GM12878 (cell line): Measurements from ENCODE around the gene PPME1. TPM values are rescaled to one million over a fixed set of nuclear protein-coding genes. Genes with fewer than 3 reads are reported as not detected.

Source experiments
- ATAC-seq: fragments of 200-7000 bp; cut with Tn5 transposase; 3 replicates; pipeline ENCODE4 v1.9.1; 2020; ENCODE audit warnings: mild to moderate bottlenecking, moderate library complexity
- BruUV-seq: library from RNA; stranded (reverse); fragments of 400-500 nt; replicated peaks from 2 replicates; lab custom pipeline; 2021; lab: Mats Ljungman, UMichigan
- CTCF ChIA-PET: fragments of 300-600 bp; sonication (Branson Sonifier 250); formaldehyde crosslinking; extraction: SDS; loops from one replicate; lab custom pipeline; 2021; ENCODE audit warnings: inconsistent platforms; lab: Yijun Ruan, JAX
- POLR2A ChIA-PET: fragments of 350-600 bp; formaldehyde crosslinking; extraction: SDS; loops from one replicate; lab custom pipeline; 2021; ENCODE audit warnings: inconsistent platforms; lab: Charles Lee
- RAD21 ChIA-PET: fragments of 300-600 bp; sonication (Branson Sonifier 250); formaldehyde crosslinking; loops from one replicate; lab custom pipeline; 2023; ENCODE audit warnings: antibody characterized with exemption; ENCODE audit not compliant: unreplicated experiment; lab: Charles Lee
- SMC1A ChIA-PET: fragments of 300-600 bp; sonication (Branson Sonifier 250); formaldehyde crosslinking; loops from one replicate; lab custom pipeline; 2023; ENCODE audit not compliant: unreplicated experiment, uncharacterized antibody; lab: Charles Lee
- DNase-seq: peaks from one replicate; pipeline ENCODE4 v3.0.0-alpha.2; 2011; ENCODE audit warnings: low read depth, low spot score
- FAIRE-seq: peaks from 3 replicates; lab custom pipeline; 2011; peaks lifted over from hg19 to GRCh38; lab: Jason Lieb, UNC
- H2AFZ ChIP-seq: 2 replicates; pipeline ENCODE4 v1.6.0; 2011; ENCODE audit warnings: low read depth, low read length, control low read depth; ENCODE audit not compliant: control insufficient read depth
- H3K27ac ChIP-seq: 2 replicates; pipeline ENCODE4 v1.5.1; 2011; ENCODE audit warnings: control low read depth; ENCODE audit not compliant: control insufficient read depth, insufficient read depth
- H3K27me3 ChIP-seq, 2 experiments: replicated peaks in 1 of 2; 2 replicates each; pipeline versions ENCODE4 v1.6.0 to v1.6.1; 2011; ENCODE audit warnings: low read length in 1 of 2; ENCODE audit not compliant: control insufficient read depth in 2 of 2, insufficient read depth in 2 of 2
- H3K36me3 ChIP-seq, 2 experiments: 2 replicates each; pipeline ENCODE4 v1.5.1; 2011; ENCODE audit warnings: low read length in 1 of 2; ENCODE audit not compliant: control insufficient read depth in 2 of 2, insufficient read depth in 2 of 2
- H3K4me1 ChIP-seq: 2 replicates; pipeline ENCODE4 v1.6.1; 2011; ENCODE audit warnings: mild to moderate bottlenecking, low read length, moderate library complexity, mixed read lengths; ENCODE audit not compliant: control insufficient read depth, insufficient read depth
- H3K4me2 ChIP-seq: 2 replicates; pipeline ENCODE4 v1.6.0; 2011; ENCODE audit warnings: control low read depth; ENCODE audit not compliant: control insufficient read depth, insufficient read depth
- H3K4me3 ChIP-seq: fragments of 200-600 bp; sonication (generic); 2 replicates; pipeline ENCODE4 v1.5.1; 2016
- H3K79me2 ChIP-seq: 2 replicates; pipeline ENCODE4 v1.6.0; 2011; ENCODE audit warnings: low read length; ENCODE audit not compliant: control insufficient read depth, insufficient read depth
- H3K9ac ChIP-seq: 2 replicates; pipeline ENCODE4 v1.8.0; 2011; ENCODE audit warnings: low read length, control low read depth, mixed read lengths; ENCODE audit not compliant: control insufficient read depth, insufficient read depth
- H3K9me3 ChIP-seq: replicated peaks from 3 replicates; pipeline ENCODE4 v1.5.1; 2011; ENCODE audit warnings: mild to moderate bottlenecking, low read length; ENCODE audit not compliant: control insufficient read depth, insufficient read depth
- H4K20me1 ChIP-seq: 2 replicates; pipeline ENCODE4 v1.6.0; 2011; ENCODE audit not compliant: control insufficient read depth, insufficient read depth
- CEBPB ChIP-seq, 2 experiments: fragments of 150-350 bp in 1 of 2; IDR thresholded peaks; 2 replicates each; pipeline ENCODE4 v1.6.1; 2012 to 2014; ENCODE audit warnings: low read depth in 2 of 2, low read length in 2 of 2, borderline replicate concordance in 1 of 2, inconsistent platforms in 1 of 2
- CREB1 ChIP-seq: IDR thresholded peaks from 2 replicates; pipeline ENCODE4 v1.6.1; 2012; ENCODE audit warnings: low read depth, mild to moderate bottlenecking, inconsistent platforms
- MEF2A ChIP-seq: IDR thresholded peaks from 2 replicates; pipeline ENCODE4 v1.6.1; 2011; ENCODE audit warnings: low read depth, mild to moderate bottlenecking, low read length, moderate library complexity; ENCODE audit not compliant: insufficient read depth
- POLR2AphosphoS2 ChIP-seq: IDR thresholded peaks from 2 replicates; pipeline ENCODE4 v1.6.1; 2011; ENCODE audit warnings: low read depth, mild to moderate bottlenecking, low read length, improper control_type of control experiment, moderate library complexity
- RELA ChIP-seq: fragments of 450-650 bp; IDR thresholded peaks from 2 replicates; pipeline ENCODE4 v1.8.0; 2014; ENCODE audit warnings: borderline replicate concordance; ENCODE audit not compliant: partially characterized antibody
- RELB ChIP-seq: fragments of 450-650 bp; IDR thresholded peaks from 2 replicates; pipeline ENCODE4 v1.6.1; 2017; ENCODE audit warnings: low read depth, mild to moderate bottlenecking, moderate library complexity
- SIX5 ChIP-seq: IDR thresholded peaks from 2 replicates; pipeline ENCODE4 v1.6.1; 2011; ENCODE audit warnings: mild to moderate bottlenecking, low read depth, low read length, moderate library complexity; ENCODE audit not compliant: severe bottlenecking
- SMAD1 ChIP-seq: fragments of 450-650 bp; IDR thresholded peaks from 2 replicates; pipeline ENCODE4 v1.6.1; 2018; ENCODE audit warnings: mild to moderate bottlenecking, low read depth; ENCODE audit not compliant: partially characterized antibody
- SMARCA5 ChIP-seq: fragments of 450-650 bp; IDR thresholded peaks from 2 replicates; pipeline ENCODE4 v1.6.1; 2017; ENCODE audit warnings: mild to moderate bottlenecking
- TARDBP ChIP-seq: IDR thresholded peaks from 2 replicates; pipeline ENCODE4 v1.6.1; 2016; ENCODE audit warnings: borderline replicate concordance
- TCF12 ChIP-seq: IDR thresholded peaks from 2 replicates; pipeline ENCODE4 v1.6.1; 2011; ENCODE audit warnings: low read depth, mild to moderate bottlenecking, low read length
- ZNF592 ChIP-seq: fragments of 450-650 bp; IDR thresholded peaks from 2 replicates; pipeline ENCODE4 v1.6.1; 2017; ENCODE audit warnings: mild to moderate bottlenecking, moderate library complexity
- ZSCAN29 ChIP-seq: fragments of 450-650 bp; IDR thresholded peaks from 2 replicates; pipeline ENCODE4 v1.6.1; 2017; ENCODE audit warnings: mild to moderate bottlenecking, moderate library complexity
- WGBS: methylation state at CpG from one replicate; pipeline ENCODE4 v1.1.6; 2016; ENCODE audit warnings: low lambda C conversion rate; ENCODE audit not compliant: insufficient replicate concordance, insufficient coverage; ENCODE audit errors: missing lambda C conversion rate; 5-methylcytosine and 5-hydroxymethylcytosine counted together
- in situ Hi-C: fragments of 300-500 bp; cut with MboI; formaldehyde crosslinking; loops from 9 replicates; pipeline ENCODE4 v1.14.3; 2018; ENCODE audit warnings: mixed read lengths
- intact Hi-C: fragments of 100-400 bp; cut with micrococcal nuclease; formaldehyde crosslinking; loops from one replicate; pipeline ENCODE4 v1.14.2; 2022; ENCODE audit not compliant: unreplicated experiment
- polyA plus RNA-seq, 11 experiments: library from polyadenylated mRNA; depleted of rRNA in 4 of 11; unstranded in 6 of 11; stranded (reverse) in 5 of 11; fragments of >200 nt; fragmentation: Nextera tagmentation in 4 of 11; fragmentation: Illumina TruSeq in 1 of 11; extraction: Ambion mirVana in 4 of 11; extraction: Trizol in 1 of 11; gene quantifications; 1 replicate in 1 of 11; 2 replicates in 10 of 11; pipeline versions ENCODE4 v1.2.1 to v1.2.3, GENCODE V29; 2011 to 2016; ENCODE audit warnings: inconsistent platforms in 2 of 11, missing spikeins in 2 of 11, low read depth in 1 of 11
- total RNA-seq, 4 experiments: library from RNA; depleted of rRNA in 3 of 4; stranded (reverse); fragments of >200 nt in 3 of 4; fragmentation: Illumina TruSeq in 1 of 4; extraction: Trizol in 1 of 4; gene quantifications; 2 replicates each; pipeline versions ENCODE4 v1.2.1 to v1.2.3, GENCODE V29; 2013 to 2021

PPME1 gene
- total and polyA plus RNA-seq, 10 of the 15 experiments (the other 5 are each of a cell fraction or from before 2014, with no cell fraction given): 3.1 to 51.4 (median 20.8) TPM

- H3K4me2 ChIP-seq: no peak overlapping the region
- in situ Hi-C loops: no loop called here
- CTCF ChIA-PET: interaction anchor here (1.0 kb wide), 1 partner anchor 10 kb away, joined by 7 read pairs; no protein-coding TSS in a partner anchor
- no TSS peak for BruUV-seq
- POLR2A ChIA-PET: no interaction called here
- no peaks in the 10 kb centered on the region for H4K20me1 ChIP-seq
- 43% methylated on average over 1 of the region's 1 CpG for WGBS
- no peaks in the 10 kb centered on the region for H3K36me3 ChIP-seq
- H2AFZ ChIP-seq: no peak overlapping the region
- RAD21 ChIA-PET: no interaction called here
- SMC1A ChIA-PET: no interaction called here
- DNase-seq: no peak
- intact Hi-C loops: no loop called here
- FAIRE-seq: no peak
- TF ChIP-seq SIX5: no peak
- TF ChIP-seq POLR2AphosphoS2: no peak
- no peak for TF ChIP-seq RELA
- TF ChIP-seq CREB1: no peak
- TF ChIP-seq CEBPB (IDR thresholded peaks at IDR 0.05; ENCODE audit: borderline replicate concordance in 1 of 2, low read depth in 2 of 2, low read length in 2 of 2): no peak
- TF ChIP-seq SMARCA5: no peak
- TF ChIP-seq TCF12: no peak
- TF ChIP-seq MEF2A: no peak
- TF ChIP-seq SMAD1: no peak
- H3K27me3 ChIP-seq: peaks cover 0 to 6% of the 10 kb centered on the region in 2 experiments; a peak in 1 of 4 replicates
- no peaks in the 10 kb centered on the region for H3K4me1 ChIP-seq
- no peak for ATAC-seq
- H3K9me3 ChIP-seq: no peaks in the 10 kb centered on the region
- no peak overlapping the region for H3K4me3 ChIP-seq
- H3K9ac ChIP-seq: no peak overlapping the region
- H3K27ac ChIP-seq: no peak overlapping the region
- no peaks in the 10 kb centered on the region for H3K79me2 ChIP-seq
Measured at GRCh38 chr11:74265256-74265655, 94.2 kb downstream of the PPME1 start.

GRCh38 chr11:74267014-74267413 lies 95.9 kb downstream of the PPME1 start:
- CTCF ChIA-PET: interaction anchor here (4.5 kb wide), 1 partner anchor 11 kb away, joined by 22 read pairs; no protein-coding TSS in a partner anchor
- Histone ChIP-seq H3K36me3 (no peaks in the 10 kb centered on the region), H3K4me1 (no peaks in the 10 kb centered on the region), H2AFZ (no peak overlapping the region), H3K9ac (no peak overlapping the region), H3K4me2 (no peak overlapping the region), H4K20me1 (no peaks in the 10 kb centered on the region), H3K27ac (no peak overlapping the region), H3K79me2 (no peaks in the 10 kb centered on the region), H3K4me3 (no peak overlapping the region), H3K9me3 (no peaks in the 10 kb centered on the region), H3K27me3 (peaks cover 0 to 6% of the 10 kb centered on the region in 2 experiments; a peak in 1 of 4 replicates)
- ATAC-seq (no peak), FAIRE-seq (no peak), DNase-seq (no peak)
- WGBS: 61% methylated on average over 6 of the region's 6 CpGs
- SMC1A ChIA-PET: no interaction called here
- intact Hi-C loops: no loop called here
- RAD21 ChIA-PET: interaction anchor here (1.0 kb wide), 1 partner anchor 183 kb away, joined by 3 read pairs; no protein-coding TSS in a partner anchor
- POLR2A ChIA-PET: no interaction called here
- in situ Hi-C loops: no loop called here
- no TSS peak for BruUV-seq
- TF ChIP-seq TARDBP (no peak), RELB (no peak), ZSCAN29 (no peak), ZNF592 (no peak)
